22Rv1 (cell line): ENCODE measurements around the gene IL2RA.
"Not testable (repeated sequence)": the region's sequence is repeated elsewhere in the genome, so short reads cannot be mapped to it uniquely, and the experiment has no call there.

Source experiments
- H3K27ac ChIP-seq: fragments of 450-650 bp; 2 replicates; pipeline ENCODE4 v1.5.1; 2017
- ZFX ChIP-seq: fragments of 450-650 bp; IDR thresholded peaks from 2 replicates; pipeline ENCODE4 v1.6.1; 2017; ENCODE audit warnings: antibody characterized with exemption, borderline replicate concordance
- TF ChIP-seq, protein P1 (sequence below): fragments of 450-650 bp; IDR thresholded peaks from 2 replicates; pipeline ENCODE4 v1.5.1; 2017; ENCODE audit warnings: mild to moderate bottlenecking

IL2RA gene

DNA sequence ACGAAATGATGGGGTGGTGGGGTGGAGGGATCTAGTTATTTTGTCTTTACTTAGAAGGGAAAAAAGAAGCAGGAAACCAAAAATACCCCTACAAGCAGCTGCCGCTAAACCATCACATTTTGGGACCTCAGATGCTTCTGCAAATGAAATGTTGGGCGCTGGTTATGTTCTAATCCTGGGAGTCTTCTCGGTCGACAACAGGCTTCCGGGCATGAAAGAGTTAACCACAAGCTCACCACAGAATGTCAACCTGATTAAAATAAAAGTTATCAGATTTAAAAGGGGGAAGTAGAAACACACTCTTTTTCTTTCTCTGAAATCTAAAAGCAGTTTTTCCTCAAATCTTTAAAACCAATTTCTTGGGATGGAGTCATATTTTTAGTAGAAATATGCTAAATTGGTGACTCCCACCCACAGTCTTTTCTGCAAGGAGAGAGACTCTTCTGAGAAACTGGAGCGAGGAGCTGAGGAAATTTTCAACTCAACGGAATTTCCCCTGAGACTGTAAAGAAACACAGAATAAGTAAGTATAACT lies 16.8 kb downstream of the IL2RA start:
- no peak for TF ChIP-seq ZFX
- TF ChIP-seq, protein P1, sequence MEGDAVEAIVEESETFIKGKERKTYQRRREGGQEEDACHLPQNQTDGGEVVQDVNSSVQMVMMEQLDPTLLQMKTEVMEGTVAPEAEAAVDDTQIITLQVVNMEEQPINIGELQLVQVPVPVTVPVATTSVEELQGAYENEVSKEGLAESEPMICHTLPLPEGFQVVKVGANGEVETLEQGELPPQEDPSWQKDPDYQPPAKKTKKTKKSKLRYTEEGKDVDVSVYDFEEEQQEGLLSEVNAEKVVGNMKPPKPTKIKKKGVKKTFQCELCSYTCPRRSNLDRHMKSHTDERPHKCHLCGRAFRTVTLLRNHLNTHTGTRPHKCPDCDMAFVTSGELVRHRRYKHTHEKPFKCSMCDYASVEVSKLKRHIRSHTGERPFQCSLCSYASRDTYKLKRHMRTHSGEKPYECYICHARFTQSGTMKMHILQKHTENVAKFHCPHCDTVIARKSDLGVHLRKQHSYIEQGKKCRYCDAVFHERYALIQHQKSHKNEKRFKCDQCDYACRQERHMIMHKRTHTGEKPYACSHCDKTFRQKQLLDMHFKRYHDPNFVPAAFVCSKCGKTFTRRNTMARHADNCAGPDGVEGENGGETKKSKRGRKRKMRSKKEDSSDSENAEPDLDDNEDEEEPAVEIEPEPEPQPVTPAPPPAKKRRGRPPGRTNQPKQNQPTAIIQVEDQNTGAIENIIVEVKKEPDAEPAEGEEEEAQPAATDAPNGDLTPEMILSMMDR, result no peak
- H3K27ac ChIP-seq, result no peak overlapping the region

GRCh38 chr10:6044751-6045313 lies 17.3 kb downstream of the IL2RA start:
- no peak overlapping the region for H3K27ac ChIP-seq

DNA sequence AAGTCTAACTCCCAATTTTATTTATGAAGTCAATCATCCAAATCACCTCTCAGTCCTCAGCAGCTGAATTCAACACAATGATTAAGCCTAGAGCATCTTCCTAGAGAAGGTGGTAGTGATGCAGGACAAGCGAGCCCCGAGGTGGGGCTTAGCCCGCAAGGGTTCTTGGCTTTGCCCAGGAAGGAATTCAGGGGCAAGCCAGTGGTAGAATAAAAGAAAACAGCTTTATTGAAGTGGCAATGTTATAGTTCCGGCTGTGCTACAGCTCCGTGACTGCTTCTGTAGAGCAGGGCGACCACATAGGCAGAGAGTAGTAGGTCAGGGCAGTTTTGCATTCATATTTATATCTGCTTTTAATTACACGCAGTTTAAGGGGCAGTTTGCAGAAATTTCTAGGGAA lies 18.1 kb downstream of the IL2RA start:
- no peak overlapping the region for H3K27ac ChIP-seq
- TF ChIP-seq, protein P1, result no peak
- no peak for TF ChIP-seq ZFX

More at GRCh38 chr10:6044751-6045313, 17.3 kb downstream of the IL2RA start:
- TF ChIP-seq, protein P1, result no peak
- TF ChIP-seq ZFX, result no peak

- not testable (repeated sequence) for H3K27ac ChIP-seq
Observed at GRCh38 chr10:6043377-6043776, 18.8 kb downstream of the IL2RA start.

GRCh38 chr10:6040205-6040604 lies 22.0 kb downstream of the IL2RA start:
- TF ChIP-seq, protein P1, result no peak
- TF ChIP-seq ZFX, result no peak
- H3K27ac ChIP-seq, result no peak overlapping the region

- TF ChIP-seq ZFX, result no peak
- TF ChIP-seq, protein P1, result no peak
- no peak overlapping the region for H3K27ac ChIP-seq
Observed at GRCh38 chr10:6039711-6040110, 22.5 kb downstream of the IL2RA start.

GRCh38 chr10:6038071-6038631 lies 24.0 kb downstream of the IL2RA start:
- TF ChIP-seq, protein P1, result no peak
- TF ChIP-seq ZFX, result no peak

GRCh38 chr10:6037422-6037821 lies 24.7 kb downstream of the IL2RA start:
- TF ChIP-seq ZFX, result no peak
- TF ChIP-seq, protein P1, result no peak
- no peak overlapping the region for H3K27ac ChIP-seq

More at GRCh38 chr10:6038071-6038631, 24.0 kb downstream of the IL2RA start:
- no peak overlapping the region for H3K27ac ChIP-seq
